HepG2 (cell line): ENCODE results near the gene MAP2K7.

Experiments
- ARNTL ChIP-seq: sonication (generic); formaldehyde crosslinking; IDR thresholded peaks from 2 replicates; pipeline ENCODE4 v1.4.0; 2020; ENCODE audit warnings: mild to moderate bottlenecking, missing genetic modification reagents
- CENPBD1 ChIP-seq: sonication (generic); formaldehyde crosslinking; IDR thresholded peaks from 2 replicates; pipeline ENCODE4 v1.8.0; 2022; ENCODE audit warnings: missing genetic modification reagents, low read depth, mild to moderate bottlenecking, borderline replicate concordance
- CTCF ChIP-seq: sonication (generic); formaldehyde crosslinking; IDR thresholded peaks from 2 replicates; pipeline ENCODE4 v1.5.0; 2020; ENCODE audit warnings: mild to moderate bottlenecking, missing genetic modification reagents, moderate library complexity
- GLI4 ChIP-seq: sonication (generic); formaldehyde crosslinking; IDR thresholded peaks from 2 replicates; pipeline ENCODE4 v1.5.1; 2020; ENCODE audit warnings: missing genetic modification reagents, mild to moderate bottlenecking, moderate library complexity, borderline replicate concordance
- KLF6 ChIP-seq: IDR thresholded peaks from 2 replicates; pipeline ENCODE4 v1.8.0; 2016; ENCODE audit warnings: missing biosample characterization, missing genetic modification reagents
- KLF9 ChIP-seq: IDR thresholded peaks from 2 replicates; pipeline ENCODE4 v1.6.1; 2016; ENCODE audit warnings: low read depth
- MATR3 ChIP-seq: sonication (generic); formaldehyde crosslinking; IDR thresholded peaks from 2 replicates; pipeline ENCODE4 v1.4.0; 2020; ENCODE audit warnings: missing genetic modification reagents
- RBM22 ChIP-seq: fragments of 200-400 bp; formaldehyde crosslinking; optimal IDR thresholded peaks from 2 replicates; pipeline ENCODE3; 2017; ENCODE audit warnings: mild to moderate bottlenecking, low read length, moderate library complexity
- TARDBP ChIP-seq: sonication (generic); formaldehyde crosslinking; IDR thresholded peaks from 2 replicates; pipeline ENCODE4 v1.8.0; 2022; ENCODE audit warnings: mild to moderate bottlenecking, missing genetic modification reagents
- ZNF775 ChIP-seq: sonication (generic); formaldehyde crosslinking; IDR thresholded peaks from 2 replicates; pipeline ENCODE4 v1.4.0; 2020; ENCODE audit warnings: missing genetic modification reagents, mild to moderate bottlenecking, moderate library complexity, borderline replicate concordance
- ZSCAN9 ChIP-seq: IDR thresholded peaks from 2 replicates; pipeline ENCODE4 v1.6.1; 2016; ENCODE audit warnings: borderline replicate concordance

- TF ChIP-seq MATR3 (no peak), GLI4 (CRISPR knock-in tag) (no peak), CTCF (no peak), TARDBP (CRISPR knock-in tag) (no peak), ZSCAN9 (CRISPR knock-in tag) (no peak), KLF9 (CRISPR knock-in tag) (no peak), ARNTL (CRISPR knock-in tag) (no peak), ZNF775 (CRISPR knock-in tag) (no peak), CENPBD1 (CRISPR knock-in tag) (no peak), KLF6 (CRISPR knock-in tag) (no peak), RBM22 (no peak)
Observed at GRCh38 chr19:7856109-7856591, 47.5 kb upstream of the MAP2K7 start.
